GM18517 (cell line): ENCODE measurements around the gene NLE1.
"Not testable (repeated sequence)": the region's sequence is repeated elsewhere in the genome, so short reads cannot be mapped to it uniquely, and the experiment has no call there.

Experiments used
- ATAC-seq: cut with Tn5 transposase; IDR thresholded peaks from one replicate; pipeline ENCODE4 v1.9.1; 2021; ENCODE audit warnings: mild to moderate bottlenecking, moderate library complexity; ENCODE audit not compliant: unreplicated experiment

NLE1 gene

GRCh38 chr17:35129973-35130351 lies 12.1 kb downstream of the NLE1 start:
- ATAC-seq = no peak

GRCh38 chr17:35129154-35129972 lies 12.7 kb downstream of the NLE1 start:
- ATAC-seq = no peak

DNA sequence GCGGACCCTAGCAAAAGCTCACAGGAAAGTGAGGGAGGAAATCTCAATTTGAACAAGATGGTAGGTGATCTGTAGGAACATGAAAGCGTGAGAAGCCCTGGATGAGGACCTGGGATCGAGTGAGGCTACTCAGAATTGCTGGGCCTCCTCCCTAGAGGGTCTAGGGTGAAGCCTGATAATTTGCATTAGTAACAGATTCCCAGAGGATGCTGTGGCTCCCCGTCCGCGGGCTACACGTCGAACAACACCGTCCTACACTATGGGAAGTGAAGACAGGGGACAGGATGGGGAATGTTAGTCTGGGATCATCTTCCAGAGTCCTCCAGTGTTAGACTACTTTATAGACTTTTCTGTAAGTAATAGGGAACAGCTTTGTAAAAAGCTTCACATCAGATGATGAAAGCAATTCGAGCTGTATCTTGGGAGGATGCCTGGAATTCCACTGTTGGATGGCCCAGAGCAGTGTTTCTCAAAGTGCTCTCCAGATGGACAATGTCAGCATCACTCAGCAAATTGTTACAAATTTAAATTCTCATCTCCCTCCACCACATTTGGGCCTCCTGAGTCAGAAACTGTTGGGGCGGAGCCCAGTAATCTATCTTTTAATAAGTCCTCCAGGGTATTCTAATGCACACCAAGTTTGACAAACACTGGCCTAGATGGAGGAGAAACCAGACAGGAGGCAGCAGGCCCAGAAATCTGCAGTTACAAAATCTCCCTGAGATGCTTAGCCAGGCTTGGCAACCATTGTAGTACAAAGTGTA lies 14.2 kb downstream of the NLE1 start:
- ATAC-seq = no peak

GRCh38 chr17:35121315-35121714 lies 20.8 kb downstream of the NLE1 start, which contains the start of gene FNDC8:
Gene FNDC8, plus strand, starts transcription at chr17:35121615. Its CDS starts 79 bp downstream, at chr17:35121694.
- no peak for ATAC-seq

DNA sequence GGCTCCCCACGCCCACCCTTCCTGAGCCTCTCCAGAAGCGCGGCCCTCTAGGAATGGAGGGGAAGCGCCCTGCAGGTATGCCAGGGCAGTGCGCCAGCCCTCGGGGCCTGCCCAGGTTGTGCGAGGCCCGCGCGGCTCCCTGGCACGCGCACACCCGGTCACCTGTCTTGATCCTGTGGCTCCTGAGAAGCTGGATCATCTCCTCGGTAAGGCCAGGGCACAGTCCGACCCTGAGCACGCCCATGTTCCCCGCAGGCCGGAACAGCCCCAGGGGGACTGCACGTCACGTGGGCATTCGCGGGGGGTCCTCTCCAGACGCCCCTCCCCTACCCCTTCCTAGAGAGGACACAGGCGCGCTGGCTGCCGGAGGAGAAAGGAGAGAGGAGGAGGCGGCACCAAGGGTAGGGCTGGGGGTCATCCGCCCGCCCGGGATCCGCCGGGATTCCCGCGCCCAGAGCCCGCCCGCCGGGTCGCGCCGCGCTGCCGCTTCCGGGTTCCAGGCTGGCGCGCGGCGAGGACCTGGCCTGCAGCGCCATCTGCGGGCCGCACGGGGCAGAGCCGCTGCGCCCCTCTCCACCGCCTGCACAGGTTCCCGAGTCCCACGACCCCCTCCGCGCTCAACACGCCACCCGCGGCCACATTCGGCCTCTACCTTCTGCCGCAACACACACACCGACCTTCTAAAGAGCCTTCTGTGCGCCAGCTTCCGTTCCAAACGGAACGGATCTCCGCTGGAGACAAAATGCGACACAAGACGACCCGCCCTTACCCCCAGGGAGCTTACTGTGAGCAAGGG lies 22.5 kb downstream of the NLE1 start, which contains the start of gene RAD51D:
Gene RAD51D (minus strand): TSS at position 491 of the 796 bp plus-strand sequence. CDS start 247 bp downstream, at position 244.
- peak; percentile 66 for ATAC-seq

DNA sequence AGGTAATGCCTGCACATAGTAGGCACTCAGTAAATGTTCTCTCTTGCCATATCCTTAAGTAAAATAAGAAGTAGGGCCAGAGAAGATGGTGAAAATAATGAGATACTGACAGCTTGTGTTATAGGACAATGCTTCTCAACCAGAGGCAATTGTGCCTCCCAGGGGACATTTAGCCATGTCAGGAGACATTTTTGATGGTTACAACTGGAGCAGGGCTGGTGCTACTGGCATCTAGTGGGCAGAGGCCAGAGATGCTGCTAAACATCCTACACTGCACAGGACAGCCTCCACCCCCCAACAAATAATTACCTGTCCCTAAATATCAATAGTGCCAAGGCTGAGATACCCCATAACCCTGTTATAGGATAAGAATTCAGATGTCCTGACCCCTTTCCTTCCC lies 24.1 kb downstream of the NLE1 start:
- ATAC-seq = no peak

GRCh38 chr17:35116845-35117244 lies 25.3 kb downstream of the NLE1 start:
- no peak for ATAC-seq

GRCh38 chr17:35110791-35111190 lies 31.3 kb downstream of the NLE1 start:
- not testable (repeated sequence) for ATAC-seq

- ATAC-seq = no peak
Observed at GRCh38 chr17:35104844-35105450, 37.2 kb downstream of the NLE1 start.

- ATAC-seq = no peak
Observed at GRCh38 chr17:35103271-35103670, 38.8 kb downstream of the NLE1 start.

GRCh38 chr17:35101725-35102124 lies 40.4 kb downstream of the NLE1 start:
- ATAC-seq = no peak

DNA sequence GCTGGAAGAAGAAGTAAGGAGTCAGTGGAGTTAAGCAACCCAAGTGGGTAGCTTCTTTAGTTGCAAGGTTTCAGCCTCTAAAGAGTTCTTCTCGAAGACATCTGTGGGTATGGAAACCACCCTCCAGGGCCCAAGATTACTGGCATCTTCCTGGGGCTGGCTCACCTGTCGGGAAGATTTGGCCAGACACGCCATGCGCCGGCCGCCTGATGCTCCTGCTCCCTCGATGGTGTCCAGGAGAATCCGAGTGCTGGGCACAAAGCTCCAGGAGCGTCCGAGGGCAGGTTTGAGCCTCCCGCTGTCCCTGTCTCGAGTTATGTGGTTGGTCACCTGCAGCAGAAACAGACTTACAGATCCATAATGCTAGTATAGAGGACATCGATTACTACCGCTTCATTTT lies 41.1 kb downstream of the NLE1 start:
- ATAC-seq = no peak

DNA sequence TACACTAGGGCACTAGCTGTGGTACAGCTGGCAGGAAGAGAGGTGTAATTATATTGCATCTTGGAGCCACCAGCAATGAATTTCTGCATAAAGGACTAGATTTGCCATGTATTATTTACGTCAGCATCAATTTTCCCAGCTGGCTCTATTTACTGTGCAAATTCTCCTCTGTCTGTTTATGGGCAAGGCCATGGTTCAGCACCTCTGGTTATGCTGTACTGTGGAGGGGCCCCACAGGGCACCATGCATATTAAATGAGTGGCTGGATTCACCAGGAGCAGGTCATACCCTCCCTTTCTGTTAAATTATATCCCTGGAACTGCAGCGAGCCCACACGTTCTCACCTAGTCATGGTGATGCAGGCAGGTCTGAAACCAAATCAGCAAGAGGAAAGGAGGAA lies 42.2 kb downstream of the NLE1 start:
- ATAC-seq = no peak

DNA sequence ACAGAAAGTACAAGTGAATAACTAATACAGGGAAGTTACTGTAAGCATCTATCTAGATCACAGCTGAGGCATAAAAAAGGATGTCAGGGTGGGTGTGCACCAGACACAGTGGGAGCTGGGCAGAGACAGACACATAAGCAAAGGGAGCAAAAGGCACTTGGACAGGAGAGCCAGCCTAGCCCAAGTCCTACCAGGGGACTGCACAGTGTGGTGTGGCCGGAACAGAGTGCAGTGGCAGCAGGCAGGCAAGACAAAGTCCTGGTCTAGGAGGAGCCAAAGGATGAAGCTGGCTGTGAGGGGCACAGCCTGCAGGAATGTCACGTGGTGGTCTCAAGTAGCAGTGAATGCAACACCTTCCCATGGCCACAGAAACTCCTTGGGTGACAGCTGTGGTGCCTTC lies 44.3 kb downstream of the NLE1 start:
- ATAC-seq = no peak

DNA sequence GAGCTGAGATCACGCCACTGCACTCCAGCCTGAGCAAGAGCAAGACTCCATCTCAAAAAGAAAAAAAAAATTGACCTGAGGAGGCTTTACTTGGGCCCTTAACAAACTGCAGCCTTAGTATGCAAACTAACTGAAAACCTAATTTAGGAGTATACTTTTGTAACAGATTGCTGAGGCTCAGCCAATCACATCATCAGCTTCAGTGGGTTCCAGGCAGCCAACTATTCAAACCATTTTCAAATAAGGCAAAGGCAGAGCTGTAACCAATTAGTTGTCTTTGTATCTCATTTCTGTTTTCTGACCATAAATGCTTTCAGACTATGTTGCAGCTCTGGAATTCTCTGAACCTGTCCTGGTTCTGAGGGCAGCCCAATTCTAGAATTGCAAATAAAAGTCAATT lies 46.4 kb downstream of the NLE1 start:
- no peak for ATAC-seq

DNA sequence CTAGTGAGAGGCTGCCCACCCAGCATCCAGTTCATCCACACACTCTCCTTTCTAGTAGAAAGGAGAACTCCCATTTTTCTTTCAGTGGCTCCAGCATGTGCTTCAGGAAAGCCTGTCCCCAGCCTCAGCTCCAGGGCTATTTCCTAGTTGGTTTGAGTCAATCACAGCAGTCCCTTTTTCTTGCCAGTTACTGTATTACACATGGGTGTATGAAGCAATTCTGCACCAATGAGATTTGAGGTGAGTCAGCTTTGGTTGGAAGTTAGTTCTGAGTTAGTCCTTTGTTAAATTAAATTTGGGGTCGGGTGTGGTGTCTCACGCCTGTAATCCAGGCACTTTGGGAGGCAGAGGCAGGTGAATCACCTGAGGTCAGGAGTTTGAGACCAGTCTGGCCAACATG lies 47.2 kb downstream of the NLE1 start:
- no peak for ATAC-seq

DNA sequence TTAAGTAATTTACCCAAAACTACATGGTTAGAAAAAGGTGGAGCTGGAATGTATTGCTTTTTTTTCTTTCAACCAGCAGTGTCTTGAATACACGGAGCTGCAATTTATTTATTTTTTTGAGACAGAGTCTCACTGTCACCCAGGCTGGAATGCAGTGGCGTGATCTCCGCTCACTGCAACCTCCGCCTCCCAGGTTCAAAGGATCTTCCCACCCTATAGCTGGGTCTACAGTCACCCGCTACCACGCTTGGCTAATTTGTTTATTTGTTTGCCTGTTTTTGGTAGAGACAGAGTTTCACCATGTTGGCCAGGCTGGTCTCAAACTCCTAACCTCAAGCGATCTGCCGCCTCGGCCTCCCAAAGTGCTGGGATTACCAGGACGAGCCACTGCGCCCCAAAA lies 51.4 kb downstream of the NLE1 start:
- ATAC-seq = not testable (repeated sequence)

GRCh38 chr17:35089586-35090296 lies 52.4 kb downstream of the NLE1 start:
- ATAC-seq = peak; percentile 32

GRCh38 chr17:35088881-35089585 lies 53.1 kb downstream of the NLE1 start:
- peak; percentile 51 for ATAC-seq
